ENCODE results near the gene CGRRF1. TPM values are rescaled to one million over a fixed set of nuclear protein-coding genes. Genes with fewer than 3 reads are reported as not detected.

The CGRRF1 gene
- total and polyA plus RNA-seq, 3 donors from 2014 or later: 29.4 to 79.6 (median 31.4) TPM

DNA sequence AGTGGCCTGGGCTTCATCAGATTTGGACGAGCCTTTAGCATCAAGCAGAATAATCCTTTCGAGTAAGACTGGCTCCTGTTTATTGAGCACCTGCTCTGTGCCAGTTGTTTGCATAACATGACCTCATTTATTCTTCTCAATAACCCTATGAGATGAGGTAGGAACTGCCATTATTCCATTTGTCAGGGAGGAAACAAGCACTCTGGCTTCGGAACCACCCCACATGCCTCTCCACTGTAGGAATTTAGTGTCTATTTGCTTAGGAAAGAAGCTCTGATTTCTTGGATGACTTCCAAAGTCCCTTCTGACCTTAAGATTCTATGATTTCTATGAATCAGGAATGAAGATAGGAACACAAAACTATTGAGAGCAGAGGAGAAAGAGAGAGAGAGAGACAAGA lies 68.3 kb downstream of the CGRRF1 start:
- Histone ChIP-seq H3K36me3 (ENCODE audit: low read depth, missing control alignments) (no peaks in the 10 kb centered on the region), H3K9me3 (no peaks in the 10 kb centered on the region), H3K4me1 (no peaks in the 10 kb centered on the region), H3K4me3 (no peak overlapping the region), H3K27ac (no peak overlapping the region), H3K27me3 (no peaks in the 10 kb centered on the region)
- TF ChIP-seq, protein P1, sequence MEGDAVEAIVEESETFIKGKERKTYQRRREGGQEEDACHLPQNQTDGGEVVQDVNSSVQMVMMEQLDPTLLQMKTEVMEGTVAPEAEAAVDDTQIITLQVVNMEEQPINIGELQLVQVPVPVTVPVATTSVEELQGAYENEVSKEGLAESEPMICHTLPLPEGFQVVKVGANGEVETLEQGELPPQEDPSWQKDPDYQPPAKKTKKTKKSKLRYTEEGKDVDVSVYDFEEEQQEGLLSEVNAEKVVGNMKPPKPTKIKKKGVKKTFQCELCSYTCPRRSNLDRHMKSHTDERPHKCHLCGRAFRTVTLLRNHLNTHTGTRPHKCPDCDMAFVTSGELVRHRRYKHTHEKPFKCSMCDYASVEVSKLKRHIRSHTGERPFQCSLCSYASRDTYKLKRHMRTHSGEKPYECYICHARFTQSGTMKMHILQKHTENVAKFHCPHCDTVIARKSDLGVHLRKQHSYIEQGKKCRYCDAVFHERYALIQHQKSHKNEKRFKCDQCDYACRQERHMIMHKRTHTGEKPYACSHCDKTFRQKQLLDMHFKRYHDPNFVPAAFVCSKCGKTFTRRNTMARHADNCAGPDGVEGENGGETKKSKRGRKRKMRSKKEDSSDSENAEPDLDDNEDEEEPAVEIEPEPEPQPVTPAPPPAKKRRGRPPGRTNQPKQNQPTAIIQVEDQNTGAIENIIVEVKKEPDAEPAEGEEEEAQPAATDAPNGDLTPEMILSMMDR (IDR thresholded peaks at IDR 0.05): no peak
- TF ChIP-seq POLR2A (IDR thresholded peaks at IDR 0.05): no peak
- intact Hi-C loops (cut with DNase I; ENCODE audit: low total_unique reads): no loop called here
- 75 to 93% methylated on average over 3 of the region's 3 CpGs for WGBS, 2 donors
- no peak for DNase-seq

DNA sequence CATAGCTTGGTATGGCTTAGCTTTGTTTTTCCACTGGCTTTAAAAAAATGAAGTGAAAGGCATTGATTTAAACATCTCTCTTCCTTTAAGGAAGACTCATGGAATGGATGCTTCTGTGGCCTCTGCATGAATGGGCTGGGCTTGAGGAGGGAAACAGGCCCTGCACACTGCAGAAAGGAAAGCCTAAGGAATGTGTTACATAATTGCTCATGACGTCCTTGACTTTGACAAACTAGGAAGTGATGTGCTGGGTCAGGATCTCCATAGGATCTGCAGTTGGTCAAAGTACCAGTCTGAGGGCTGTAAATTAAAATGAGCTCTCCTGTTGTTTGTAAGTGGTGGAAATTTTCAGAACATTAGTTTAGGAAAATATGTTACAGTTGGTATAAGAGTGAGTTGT lies 69.9 kb downstream of the CGRRF1 start:
- intact Hi-C loops (cut with DNase I; ENCODE audit: low total_unique reads): no loop called here
- no peak for TF ChIP-seq POLR2A (IDR thresholded peaks at IDR 0.05)
- TF ChIP-seq, protein P1 (IDR thresholded peaks at IDR 0.05): no peak
- Histone ChIP-seq H3K4me3 (no peak overlapping the region), H3K4me1 (no peaks in the 10 kb centered on the region), H3K9me3 (no peaks in the 10 kb centered on the region), H3K27me3 (no peaks in the 10 kb centered on the region), H3K27ac (no peak overlapping the region), H3K36me3 (ENCODE audit: low read depth, missing control alignments) (no peaks in the 10 kb centered on the region)
- 17 to 21% methylated on average over 1 of the region's 1 CpG for WGBS, 2 donors
- DNase-seq: peak; percentile 23

DNA sequence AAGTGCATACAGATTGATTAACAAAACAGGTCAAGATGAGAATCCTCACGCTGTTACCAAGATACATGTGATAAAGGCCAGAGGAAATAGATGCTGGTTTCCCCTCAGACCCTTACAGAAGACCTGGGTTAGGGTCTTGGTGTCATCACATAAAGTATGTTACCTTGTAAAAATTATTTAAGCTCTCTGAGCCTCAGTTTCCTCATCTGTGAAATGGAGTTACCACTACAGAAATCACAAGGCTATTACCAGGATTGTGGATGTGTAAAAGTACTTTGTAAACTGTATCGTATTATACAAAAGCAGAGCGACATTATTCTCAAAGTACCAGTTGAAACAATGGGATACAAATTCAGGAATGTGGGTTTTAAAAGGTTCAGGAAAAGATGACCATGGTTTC lies 71.2 kb downstream of the CGRRF1 start:
- H3K27me3 ChIP-seq: no peaks in the 10 kb centered on the region
- intact Hi-C loops (cut with DNase I; ENCODE audit: low total_unique reads): no loop called here
- no peak overlapping the region for H3K4me3 ChIP-seq
- H3K4me1 ChIP-seq: no peaks in the 10 kb centered on the region
- H3K27ac ChIP-seq: no peak overlapping the region
- TF ChIP-seq, protein P1 (IDR thresholded peaks at IDR 0.05): no peak
- TF ChIP-seq POLR2A (IDR thresholded peaks at IDR 0.05): no peak
- H3K9me3 ChIP-seq: no peaks in the 10 kb centered on the region
- WGBS, 2 donors: 90 to 91% methylated on average over 3 of the region's 3 CpGs
- no peaks in the 10 kb centered on the region for H3K36me3 ChIP-seq (ENCODE audit: low read depth, missing control alignments)
- DNase-seq: no peak

- intact Hi-C loops (cut with DNase I; ENCODE audit: low total_unique reads): no loop called here
- Histone ChIP-seq H3K27me3 (no peaks in the 10 kb centered on the region), H3K27ac (no peak overlapping the region), H3K4me3 (no peak overlapping the region), H3K36me3 (ENCODE audit: low read depth, missing control alignments) (no peaks in the 10 kb centered on the region), H3K9me3 (no peaks in the 10 kb centered on the region), H3K4me1 (no peaks in the 10 kb centered on the region)
- 82 to 89% methylated on average over 7 of the region's 7 CpGs for WGBS, 2 donors
- DNase-seq: no peak
- TF ChIP-seq, protein P1 (IDR thresholded peaks at IDR 0.05): no peak
- TF ChIP-seq POLR2A (IDR thresholded peaks at IDR 0.05): no peak
These were observed 72.6 kb downstream of the CGRRF1 start for GRCh38 chr14:54582334-54582733.

DNA sequence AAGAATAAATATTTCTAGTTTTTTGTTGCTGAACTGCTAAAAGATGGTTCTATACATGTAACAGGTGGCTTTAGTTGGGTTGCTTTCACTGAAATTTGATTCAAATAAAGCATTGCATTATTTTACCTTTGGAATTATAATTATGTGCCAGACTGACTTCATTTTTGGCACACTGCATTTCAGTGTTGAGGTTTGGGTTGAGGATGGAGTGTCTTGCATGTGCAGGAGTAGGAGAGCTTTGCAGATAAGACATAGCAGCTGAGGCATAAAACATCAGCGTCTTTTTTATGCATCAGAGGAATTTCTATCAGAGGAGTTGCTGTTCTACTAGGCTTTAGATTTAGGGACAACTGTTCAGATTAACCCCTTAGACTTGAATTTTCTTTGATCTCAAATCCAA lies 74.4 kb downstream of the CGRRF1 start:
- H3K36me3 ChIP-seq (ENCODE audit: low read depth, missing control alignments): no peaks in the 10 kb centered on the region
- no peaks in the 10 kb centered on the region for H3K4me1 ChIP-seq
- no peak for DNase-seq
- no peak overlapping the region for H3K4me3 ChIP-seq
- TF ChIP-seq, protein P1 (IDR thresholded peaks at IDR 0.05): no peak
- TF ChIP-seq POLR2A (IDR thresholded peaks at IDR 0.05): no peak
- no peaks in the 10 kb centered on the region for H3K9me3 ChIP-seq
- WGBS, 2 donors: 47 to 50% methylated on average over 1 of the region's 1 CpG
- no peak overlapping the region for H3K27ac ChIP-seq
- intact Hi-C loops (cut with DNase I; ENCODE audit: low total_unique reads): no loop called here
- H3K27me3 ChIP-seq: no peaks in the 10 kb centered on the region

Data from testis (tissue), 3 donors.